Measurements from ENCODE around the gene TK2.
"Not testable (repeated sequence)": the region's sequence is repeated elsewhere in the genome, so short reads cannot be mapped to it uniquely, and the experiment has no call there.

The TK2 gene

DNA sequence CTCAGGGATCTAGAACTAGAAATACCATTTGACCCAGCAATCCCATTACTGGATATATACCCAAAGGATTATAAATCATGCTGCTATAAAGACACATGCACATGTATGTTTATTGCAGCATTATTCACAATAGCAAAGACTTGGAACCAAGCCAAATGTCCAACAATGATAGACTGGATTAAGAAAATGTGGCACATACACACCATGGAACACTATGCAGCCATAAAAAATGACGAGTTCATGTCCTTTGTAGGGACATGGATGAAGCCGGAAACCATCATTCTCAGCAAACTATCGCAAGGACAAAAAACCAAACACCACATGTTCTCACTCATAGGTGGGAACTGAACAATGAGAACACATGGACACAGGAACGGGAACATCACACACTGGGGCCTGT is 48.4 kb downstream of the TK2 start:
- DNase-seq: not testable (repeated sequence)

DNA sequence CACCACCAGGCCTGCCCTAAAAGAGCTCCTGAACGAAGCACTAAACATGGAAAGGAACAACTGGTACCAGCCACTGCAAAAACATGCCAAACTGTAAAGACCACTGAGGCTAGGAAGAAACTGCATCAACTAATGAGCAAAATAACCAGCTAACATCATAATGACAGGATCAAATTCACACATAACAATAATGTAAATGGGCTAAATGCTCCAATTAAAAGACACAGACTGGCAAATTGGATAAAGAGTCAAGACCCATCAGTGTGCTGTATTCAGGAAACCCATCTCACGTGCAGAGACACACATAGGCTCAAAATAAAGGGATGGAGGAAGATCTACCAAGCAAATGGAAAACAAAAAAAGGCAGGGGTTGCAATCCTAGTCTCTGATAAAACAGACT is 52.0 kb downstream of the TK2 start:
- DNase-seq: not testable (repeated sequence)

DNA sequence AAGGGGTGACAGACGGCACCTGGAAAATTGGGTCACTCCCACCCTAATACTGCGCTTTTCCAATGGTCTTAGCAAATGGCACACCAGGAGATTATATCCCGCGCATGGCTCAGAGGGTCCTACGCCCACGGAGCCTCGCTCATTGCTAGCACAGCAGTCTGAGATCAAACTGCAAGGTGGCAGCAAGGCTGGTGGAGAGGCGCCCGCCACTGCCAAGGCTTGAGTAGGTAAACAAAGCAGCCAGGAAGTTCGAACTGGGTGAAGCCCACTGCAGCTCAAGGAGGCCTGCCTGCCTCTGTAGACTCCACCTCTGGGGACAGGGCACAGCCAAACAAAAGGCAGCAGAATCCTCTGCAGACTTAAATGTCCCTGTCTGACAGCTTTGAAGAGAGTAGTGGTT is 53.7 kb downstream of the TK2 start:
- DNase-seq: not testable (repeated sequence)

DNA sequence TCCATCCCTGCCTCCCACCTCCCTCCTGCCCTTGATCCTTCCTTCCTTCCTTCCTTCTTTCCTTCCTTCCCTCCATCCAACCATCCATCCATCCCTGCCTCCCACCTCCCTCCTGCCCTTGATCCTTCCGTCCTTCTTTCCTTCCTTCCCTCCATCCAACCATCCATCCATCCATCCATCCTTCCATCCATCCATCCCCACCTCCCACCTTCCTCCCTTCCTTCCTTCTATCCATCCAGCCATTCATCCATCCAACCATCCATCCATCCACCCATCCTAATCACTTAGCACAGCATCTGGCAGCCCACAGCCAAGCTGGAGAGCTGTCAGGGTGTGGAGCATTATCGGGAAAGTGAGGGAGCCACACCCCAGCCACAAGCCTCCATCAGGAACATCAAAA is 54.5 kb downstream of the TK2 start:
- DNase-seq: no peak

DNA sequence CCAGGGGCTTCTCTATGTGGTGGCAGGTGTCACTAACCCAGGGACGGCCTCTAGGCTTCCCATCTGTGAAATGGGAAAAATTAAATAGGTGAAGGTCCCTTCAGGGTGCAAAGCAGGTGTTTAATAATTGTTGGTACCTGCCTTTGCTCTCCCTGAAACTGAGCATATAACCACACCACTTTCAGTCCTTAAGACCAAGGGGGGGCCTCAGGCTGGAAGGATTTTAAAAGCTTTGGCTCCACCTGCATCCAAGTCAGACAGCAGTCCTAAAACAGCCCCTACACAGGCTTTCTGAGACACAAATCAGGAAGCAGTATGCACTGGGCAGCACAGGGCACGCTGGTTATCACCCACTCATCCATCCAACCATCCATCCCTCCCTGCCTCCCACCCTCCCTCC is 55.0 kb downstream of the TK2 start:
- no peak for DNase-seq

DNA sequence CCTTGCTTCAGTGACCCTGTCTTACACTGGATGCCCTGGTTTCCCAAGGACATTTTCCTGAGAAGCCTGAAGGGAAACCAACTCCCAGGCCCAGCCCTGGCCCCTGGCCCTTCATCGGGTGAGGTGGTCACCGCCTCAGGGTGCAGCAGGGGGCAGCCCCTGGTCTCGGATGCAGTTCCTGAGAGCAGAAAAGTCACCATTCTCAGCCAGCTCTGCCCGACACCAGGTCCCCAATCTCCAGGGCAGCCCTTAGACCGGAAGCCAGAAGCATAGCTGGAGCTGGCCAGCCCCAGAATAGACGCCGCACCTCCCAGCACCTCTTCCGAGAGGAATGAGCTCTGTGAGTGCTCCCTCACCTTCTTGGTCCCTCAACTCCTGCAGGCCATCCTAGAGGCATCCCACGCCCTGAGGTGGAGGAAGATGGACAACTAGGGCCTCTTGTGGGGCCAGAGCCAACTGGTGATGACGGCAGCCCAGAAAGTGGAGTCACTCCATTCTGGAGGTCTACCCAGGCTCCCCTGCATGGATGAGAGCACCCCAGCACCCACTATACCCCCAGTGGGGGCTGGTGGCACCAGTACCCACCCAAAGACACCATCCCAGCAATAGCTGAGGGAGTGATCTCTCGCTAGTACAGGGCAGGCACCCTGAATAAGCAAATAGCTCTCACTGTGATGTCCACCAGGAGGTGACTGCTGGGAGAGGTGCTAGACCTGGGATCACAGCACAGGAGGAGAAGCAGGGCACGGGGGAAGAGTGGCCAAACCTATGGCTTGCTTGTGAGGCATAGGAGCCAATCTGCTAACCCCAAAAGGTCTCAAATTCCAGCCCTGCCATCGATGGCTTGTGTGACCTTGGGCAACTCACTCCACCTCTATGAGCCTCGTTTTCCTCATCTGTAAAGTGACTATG is 56.2 kb downstream of the TK2 start:
- no peak for DNase-seq

DNA sequence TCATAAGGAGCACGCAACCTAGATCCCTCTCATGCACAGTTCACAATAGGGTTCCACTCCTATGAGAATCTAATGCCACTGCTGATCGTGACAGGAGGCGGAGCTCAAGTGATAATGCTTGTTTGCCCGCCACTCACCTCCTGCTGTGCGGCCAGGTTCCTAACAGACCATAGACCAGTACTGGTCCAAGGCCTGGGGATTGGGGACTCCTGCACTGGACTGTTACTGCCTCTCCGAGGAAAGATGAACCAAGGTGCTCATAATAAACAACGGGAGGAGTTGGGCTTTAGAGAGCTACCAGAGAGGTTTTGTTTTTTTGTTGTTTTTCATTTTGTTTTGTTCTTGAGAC is 58.2 kb downstream of the TK2 start:
- DNase-seq: no peak

DNA sequence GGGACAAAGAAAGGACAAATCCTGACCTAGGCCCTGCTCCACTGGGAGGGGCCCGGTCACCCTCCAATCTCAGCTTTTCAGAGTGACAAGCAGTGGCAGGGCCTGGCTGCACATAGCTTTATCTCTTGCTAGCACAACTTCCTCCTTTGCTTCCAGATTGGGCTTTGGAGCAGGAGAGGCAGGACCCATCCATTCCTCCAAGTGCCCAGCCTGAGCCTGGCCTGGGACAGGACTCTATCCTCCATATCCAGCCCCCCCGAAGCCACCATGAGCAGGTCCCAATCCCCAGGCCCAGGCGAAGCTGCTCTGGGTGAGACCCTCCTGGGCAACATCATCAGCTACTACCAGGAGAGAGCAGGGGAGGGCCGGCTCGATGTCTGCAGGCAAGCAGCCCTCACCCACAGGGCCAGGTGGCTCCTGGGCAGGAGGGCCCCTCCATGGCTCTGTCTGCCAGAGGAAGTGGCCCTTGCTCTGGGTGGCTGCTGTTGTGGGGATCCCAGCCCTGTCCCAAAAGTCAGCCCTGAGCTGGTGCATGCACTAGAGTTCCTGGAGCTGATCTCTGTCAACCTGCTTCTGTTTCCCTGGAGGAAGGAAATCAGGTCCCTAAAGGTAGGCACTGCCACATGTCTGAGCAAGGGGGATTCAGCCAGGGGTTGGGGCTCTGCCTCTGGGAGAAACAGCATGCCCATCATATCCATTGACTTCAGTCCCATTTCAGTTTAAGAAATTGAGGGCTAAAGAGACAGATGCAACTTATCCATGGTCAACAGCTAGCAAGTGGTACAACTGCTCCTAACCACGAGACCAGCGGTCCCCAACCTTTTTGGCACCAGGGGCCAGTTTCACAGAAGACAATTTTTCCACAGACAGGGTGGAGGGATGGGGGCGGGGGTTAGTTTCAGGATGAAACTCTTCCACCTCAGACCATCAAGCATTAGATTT is 58.9 kb downstream of the TK2 start:
- DNase-seq: no peak

DNA sequence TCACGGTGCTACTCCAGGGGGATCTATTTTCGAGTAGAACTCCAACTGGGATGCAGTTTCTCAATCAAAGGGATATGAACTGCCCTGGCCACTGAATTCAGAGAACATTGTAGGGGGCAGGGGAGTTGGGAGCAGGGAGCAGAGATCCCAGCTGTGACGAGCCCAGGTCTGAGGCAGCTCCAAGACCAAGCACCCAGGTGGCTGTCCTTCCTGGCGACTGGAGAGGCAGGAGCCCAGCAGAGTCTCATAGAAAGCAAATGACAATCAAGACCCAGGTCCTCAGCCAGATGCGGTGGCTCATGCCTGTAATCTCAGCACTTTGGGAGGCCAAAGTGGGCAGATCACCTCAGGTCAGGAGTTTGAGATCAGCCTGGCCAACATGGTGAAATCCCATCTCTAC is 60.1 kb downstream of the TK2 start:
- DNase-seq: no peak

DNA sequence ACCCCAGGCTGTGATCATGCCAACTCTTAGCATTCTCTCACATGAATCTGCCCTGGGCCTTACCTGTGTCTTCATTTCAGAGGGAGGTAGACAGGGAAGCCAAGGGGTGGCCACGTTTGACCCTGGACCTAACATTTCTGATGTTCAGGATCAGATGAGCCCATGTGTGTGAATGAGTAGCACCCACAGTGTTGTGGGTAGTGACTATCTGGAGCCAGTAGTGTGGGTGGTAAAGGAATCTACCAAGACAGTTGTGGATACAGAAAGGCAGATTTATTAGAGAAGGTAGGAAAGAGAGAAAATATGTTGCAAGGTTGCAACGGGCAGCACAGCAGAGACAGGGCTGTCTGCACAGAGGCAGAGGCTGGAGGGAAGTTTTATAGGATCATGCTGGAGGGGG is 60.5 kb downstream of the TK2 start:
- DNase-seq: no peak

DNA sequence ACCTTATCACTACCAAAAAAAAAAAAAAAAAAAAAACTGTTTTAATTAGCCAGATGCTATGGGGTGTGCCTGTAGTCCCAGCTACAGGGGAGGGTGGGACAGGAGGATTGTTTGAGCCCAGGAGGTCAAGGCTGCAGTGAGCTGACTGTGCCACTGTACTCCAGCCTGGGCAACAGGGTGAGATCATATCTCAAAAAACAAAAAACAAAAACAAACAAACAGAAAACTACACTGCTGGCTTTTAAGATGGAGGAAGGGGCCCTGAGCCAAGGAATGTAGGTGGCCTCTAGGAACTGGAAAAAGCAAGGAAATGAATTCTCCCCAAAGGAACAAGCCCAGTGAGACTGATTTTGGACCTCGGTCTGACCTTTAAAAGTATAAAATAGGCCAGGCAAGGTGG is 61.4 kb downstream of the TK2 start:
- DNase-seq: no peak

DNA sequence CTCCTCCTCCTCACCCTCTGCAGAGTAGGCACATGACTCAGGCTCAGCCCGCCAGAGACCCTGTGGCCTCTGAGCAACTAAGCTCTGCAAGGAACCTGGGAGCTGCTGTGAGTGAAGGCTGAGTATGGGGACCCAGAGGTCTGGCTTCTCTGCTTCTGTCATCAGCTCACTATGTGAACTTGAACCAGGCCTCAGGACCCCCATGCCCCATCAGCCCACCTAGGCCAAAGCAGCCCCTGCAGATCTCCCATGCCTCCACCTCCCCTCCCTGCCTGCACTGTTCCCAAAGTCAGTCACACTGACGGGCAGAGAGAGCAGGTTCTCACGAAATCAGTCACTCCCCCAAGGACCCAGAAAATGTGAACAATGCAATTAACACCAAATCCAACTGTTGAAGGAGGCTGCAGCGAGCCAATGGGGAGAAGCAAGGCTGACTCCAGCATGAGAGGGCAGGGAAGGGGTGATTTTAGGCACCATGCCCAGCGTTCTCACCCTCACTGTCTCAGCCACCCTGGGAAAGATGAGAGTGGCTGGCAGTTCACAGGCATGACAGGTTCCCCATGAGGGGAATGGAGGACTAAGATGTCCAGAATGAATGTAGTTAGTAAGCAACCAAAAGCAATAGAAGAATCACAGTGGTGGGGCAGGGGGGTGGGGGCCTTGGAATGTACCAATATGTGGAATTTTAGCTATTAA is 62.2 kb downstream of the TK2 start:
- no peak for DNase-seq

DNA sequence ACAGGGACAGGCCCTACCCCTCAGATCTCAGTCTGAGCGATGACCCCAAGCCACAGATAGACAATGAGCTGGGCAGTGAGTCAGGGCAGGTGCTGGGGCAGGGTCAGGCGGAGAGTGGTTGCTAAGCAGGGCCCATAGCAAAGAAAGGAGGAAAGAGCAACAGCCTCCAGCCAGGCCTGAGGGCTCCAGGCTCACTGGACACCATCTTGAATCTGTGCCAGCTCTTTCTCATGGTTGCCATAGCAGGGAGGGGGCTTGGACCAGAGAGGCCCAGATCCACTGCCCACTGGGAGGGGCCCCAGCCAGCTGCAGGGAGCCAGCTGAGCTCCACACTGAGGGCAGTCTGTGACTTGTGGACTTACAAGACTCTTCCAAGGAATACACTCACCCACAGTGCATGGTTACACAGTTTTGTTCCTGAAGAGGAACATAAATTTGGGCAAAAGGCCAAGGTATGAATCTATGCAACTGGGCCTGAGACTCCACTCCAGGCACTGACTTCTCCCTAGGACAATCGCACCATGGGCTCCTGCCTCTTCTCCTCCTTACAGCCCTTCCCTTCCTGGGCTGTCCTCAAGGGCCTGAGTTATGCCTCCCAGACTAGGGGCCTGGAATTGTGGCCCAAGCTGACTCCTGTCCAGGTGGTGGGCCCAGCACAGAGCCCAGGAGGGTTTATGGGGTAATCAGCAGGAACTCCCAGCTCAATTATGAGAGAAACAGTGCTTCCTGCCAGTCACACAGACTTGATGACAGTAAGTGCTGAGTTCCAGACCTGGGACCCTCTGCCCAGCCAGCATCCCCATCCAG is 62.9 kb downstream of the TK2 start:
- DNase-seq: peak; percentile 27 to 41

DNA sequence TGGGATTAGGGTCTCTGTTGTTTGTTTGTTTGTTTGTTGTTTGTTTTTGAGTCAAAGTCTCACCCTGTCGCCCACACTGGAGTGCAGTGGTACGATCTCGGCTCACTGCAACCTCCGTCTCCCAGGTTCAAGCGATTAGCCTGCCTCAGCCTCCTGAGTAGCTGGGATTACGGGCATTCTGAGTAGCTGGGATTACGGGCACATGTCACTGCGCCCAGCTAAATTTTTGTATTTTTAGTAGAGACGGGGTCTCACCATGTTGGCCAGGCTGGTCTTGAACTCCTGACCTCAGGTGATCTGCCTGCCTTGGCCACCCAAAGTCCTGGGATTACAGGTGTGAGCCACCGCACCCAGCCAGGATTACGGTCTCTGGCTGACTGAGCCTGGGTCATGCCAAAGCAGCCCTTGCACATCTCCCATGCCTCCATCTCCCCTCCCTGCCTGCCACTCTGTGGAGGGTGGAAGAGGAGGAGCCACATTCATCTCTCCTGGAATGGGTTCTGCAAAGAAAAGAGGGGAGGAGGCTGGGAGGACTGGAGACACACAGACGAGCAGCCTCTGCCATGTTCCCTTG is 63.6 kb downstream of the TK2 start:
- DNase-seq: no peak

DNA sequence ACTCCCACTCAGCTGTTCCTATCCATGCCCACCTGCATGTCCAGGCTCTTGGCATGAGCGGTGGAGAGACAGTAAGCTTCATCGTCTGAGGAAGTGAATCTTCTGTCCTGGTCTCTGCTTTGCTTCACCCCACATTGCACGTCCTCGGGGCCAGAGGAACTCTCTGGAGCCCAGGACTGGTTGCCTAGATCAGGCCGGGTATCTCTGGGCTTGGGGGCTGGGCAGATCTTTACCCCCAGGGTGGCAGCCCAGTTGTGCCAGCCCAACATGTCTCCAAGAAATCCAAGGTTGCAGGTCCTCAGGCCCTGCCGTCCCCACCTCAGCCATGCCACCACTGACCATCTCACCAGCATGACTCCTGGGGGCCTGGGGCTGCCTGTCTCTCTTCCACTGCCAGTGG is 64.5 kb downstream of the TK2 start:
- no peak for DNase-seq

DNA sequence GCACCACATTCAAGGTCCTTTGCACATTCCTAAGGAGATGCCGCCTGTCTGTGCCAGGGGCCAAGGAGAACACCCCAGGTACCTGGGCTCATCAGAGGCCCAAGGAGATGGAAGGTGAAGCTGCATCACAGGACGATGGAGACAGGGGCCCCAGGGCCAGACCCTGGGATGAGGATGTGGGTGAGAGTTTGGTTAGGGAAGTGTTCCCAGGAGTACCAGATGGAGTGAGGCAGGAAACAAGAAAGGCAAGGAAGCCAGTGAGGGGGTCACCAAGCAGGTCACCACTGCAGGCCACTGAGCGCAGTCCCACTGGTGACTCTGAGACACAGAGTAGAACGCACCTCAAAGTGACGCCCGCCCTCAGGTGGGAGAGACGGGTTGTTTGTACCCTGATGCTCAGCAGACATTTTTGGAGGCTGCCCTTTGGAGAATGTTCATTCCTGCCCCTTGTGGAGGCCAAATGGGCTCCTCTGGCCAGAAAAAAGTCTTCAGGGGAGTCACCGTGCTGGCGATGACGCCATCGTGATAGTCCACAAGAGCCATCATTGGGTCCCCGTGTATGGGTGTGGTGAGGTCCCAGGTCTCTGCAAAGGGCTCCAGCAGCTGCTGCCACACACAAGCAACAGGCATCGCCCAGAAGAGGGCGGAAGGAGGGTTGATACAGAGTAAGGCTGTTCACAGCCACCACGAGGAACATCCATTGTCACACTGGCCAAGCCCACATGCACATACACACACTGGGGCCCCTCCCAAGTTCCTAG is 65.3 kb downstream of the TK2 start:
- DNase-seq: no peak

DNA sequence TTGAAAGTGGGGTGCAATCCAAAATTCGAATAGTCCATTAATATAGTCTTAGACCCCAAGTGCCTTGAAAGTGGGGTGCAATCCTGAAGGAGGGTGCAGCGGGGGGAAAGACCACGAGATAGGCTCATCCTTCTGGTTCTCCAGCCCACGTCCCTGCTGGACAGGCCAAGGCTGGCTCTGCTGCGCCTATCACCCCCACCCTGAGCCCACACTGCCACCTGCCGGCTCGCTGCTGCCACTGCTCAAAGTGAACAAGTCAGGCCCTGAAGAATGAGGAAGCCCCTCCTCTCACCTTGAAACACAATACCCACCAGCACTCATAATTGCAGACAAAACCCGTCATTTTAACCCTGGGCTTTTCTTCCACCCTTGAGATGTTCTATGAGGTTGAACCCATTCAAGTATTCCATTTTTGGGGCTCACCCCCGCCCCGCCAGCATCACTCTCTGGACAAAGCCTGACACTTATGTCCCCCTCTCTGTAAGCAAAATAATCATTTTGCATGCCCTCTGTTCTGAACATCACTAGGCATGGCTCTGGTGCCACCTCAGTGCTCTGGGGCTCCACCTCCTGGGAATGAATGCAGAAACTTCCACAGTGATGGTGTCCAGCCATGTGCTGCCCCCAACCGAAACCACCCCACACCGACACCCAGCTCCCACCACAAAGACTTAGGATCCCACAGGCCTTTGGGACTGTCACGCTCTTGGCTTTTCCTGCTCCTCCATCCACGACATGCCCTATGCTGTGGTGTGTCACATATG is 66.1 kb downstream of the TK2 start:
- DNase-seq: peak; percentile 56 to 67

DNA sequence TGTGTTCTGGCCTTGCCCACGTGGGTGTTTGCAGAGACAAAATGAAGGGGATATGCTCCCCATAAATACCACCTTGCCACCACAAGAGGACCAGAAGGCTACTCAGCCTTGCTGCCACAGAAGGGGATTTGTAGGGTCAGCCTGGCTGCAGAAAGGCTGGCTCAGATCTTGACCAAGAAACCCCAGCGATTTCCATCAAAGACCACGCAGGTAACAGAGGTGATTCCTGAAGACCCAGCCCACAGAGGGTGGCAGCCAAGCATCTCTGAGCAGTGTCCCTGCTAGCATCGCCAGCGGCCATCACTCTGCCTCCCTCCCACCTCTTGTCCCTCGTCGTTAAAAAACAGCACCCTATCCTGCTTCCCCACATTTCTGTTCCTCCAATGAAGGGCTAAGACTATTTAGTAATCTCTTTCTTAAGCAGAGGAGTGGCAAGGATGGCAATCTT is 68.0 kb downstream of the TK2 start:
- DNase-seq: no peak

DNA sequence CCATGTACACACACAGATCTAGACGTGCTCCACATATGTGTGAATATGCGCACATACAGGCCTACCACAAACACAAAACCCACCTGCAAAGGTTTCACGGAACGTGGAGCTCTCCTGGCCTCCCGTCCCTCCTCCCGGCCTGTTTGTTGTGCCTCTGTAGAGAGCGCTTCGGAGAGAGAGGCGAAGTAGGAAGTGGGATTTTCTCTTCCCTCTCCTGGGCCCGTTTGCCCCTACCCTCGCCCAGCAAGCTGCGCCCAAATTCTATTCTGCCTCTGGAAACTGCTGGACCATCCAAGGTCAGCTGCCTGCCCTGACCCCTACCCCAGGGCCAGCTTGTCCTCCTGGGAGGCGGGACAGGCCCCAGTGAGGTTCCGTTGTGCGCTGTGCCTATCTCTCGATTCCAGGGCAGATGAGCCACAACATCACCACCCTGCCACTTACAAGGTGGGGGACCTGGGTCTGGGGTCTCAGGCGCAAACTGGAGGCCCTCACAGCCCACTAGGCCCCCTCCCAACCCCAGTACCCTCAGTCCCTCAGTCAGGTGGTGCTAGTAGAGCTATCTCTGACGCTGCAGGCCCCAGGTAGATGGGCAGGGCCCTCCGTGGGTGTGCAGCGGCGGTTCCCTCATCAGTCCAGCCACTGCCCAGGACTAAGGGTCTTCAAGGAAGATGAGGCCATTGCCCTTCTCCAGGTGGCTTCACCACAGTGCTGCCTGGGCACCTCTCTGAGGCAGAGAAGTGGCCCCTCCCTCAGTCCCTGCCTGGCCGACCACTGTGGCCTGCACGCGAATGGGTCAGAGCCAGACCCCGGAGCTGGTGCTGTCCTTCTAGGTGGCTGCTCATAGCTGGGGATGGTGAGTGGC is 68.6 kb downstream of the TK2 start:
- DNase-seq: no peak
